OCI-LY7 (cell line): Measurements from ENCODE around the gene PRDM1. TPM values are rescaled to one million over a fixed set of nuclear protein-coding genes. Genes with fewer than 3 reads are reported as not detected.

ENCODE experiments used
- BruUV-seq: library from RNA; stranded (reverse); fragments of 400-500 nt; replicated peaks from 2 replicates; lab custom pipeline; 2021; lab: Mats Ljungman, UMichigan
- CTCF ChIA-PET: fragments of 300-600 bp; sonication (Branson Sonifier 250); formaldehyde crosslinking; loops from one replicate; lab custom pipeline; 2022; ENCODE audit warnings: antibody characterized with exemption; ENCODE audit not compliant: unreplicated experiment; lab: Charles Lee
- POLR2A ChIA-PET: fragments of 300-600 bp; sonication (Branson Sonifier 250); formaldehyde crosslinking; loops from one replicate; lab custom pipeline; 2022; ENCODE audit warnings: antibody characterized with exemption; lab: Charles Lee
- DNase-seq: peaks from one replicate; pipeline ENCODE4 v3.0.0-alpha.2; 2015; ENCODE audit warnings: low spot score
- H2AFZ ChIP-seq: fragments of 200-600 bp; sonication (generic), shearing (Covaris generic); 2 replicates; pipeline ENCODE4 v1.6.1; 2014; ENCODE audit warnings: mild to moderate bottlenecking, antibody characterized with exemption, low read length, moderate library complexity
- H3K27ac ChIP-seq: fragments of 200-600 bp; sonication (generic); 2 replicates; pipeline ENCODE4 v1.5.1; 2014; ENCODE audit warnings: mixed run types, low read depth, mild to moderate bottlenecking, moderate library complexity, low read length, inconsistent platforms; ENCODE audit not compliant: poor library complexity, severe bottlenecking
- H3K36me3 ChIP-seq: fragments of 200-600 bp; sonication (generic); 2 replicates; pipeline ENCODE4 v1.6.1; 2014; ENCODE audit warnings: mild to moderate bottlenecking, antibody characterized with exemption, low read length, moderate library complexity, mixed read lengths; ENCODE audit not compliant: insufficient read depth
- H3K4me1 ChIP-seq: fragments of 200-600 bp; sonication (generic); 2 replicates; pipeline ENCODE4 v1.5.1; 2014; ENCODE audit warnings: mild to moderate bottlenecking, low read length; ENCODE audit not compliant: insufficient read depth, poor library complexity, severe bottlenecking
- H3K4me2 ChIP-seq: fragments of 200-600 bp; sonication (generic); 2 replicates; pipeline ENCODE4 v1.6.1; 2014; ENCODE audit warnings: mild to moderate bottlenecking, low read length
- H3K4me3 ChIP-seq: fragments of 200-600 bp; sonication (generic); 2 replicates; pipeline ENCODE4 v1.5.1; 2014; ENCODE audit warnings: mild to moderate bottlenecking, low read depth, low read length; ENCODE audit not compliant: poor library complexity, severe bottlenecking
- H3K79me2 ChIP-seq: fragments of 200-600 bp; sonication (generic); 2 replicates; pipeline ENCODE4 v1.6.1; 2016; ENCODE audit warnings: low read depth, mild to moderate bottlenecking, low read length, moderate library complexity, mixed read lengths; ENCODE audit not compliant: insufficient read depth
- H3K9me2 ChIP-seq: fragments of 200-600 bp; sonication (generic); 2 replicates; pipeline ENCODE4 v1.6.1; 2016; ENCODE audit warnings: mild to moderate bottlenecking, low read length, mixed read lengths; ENCODE audit not compliant: insufficient read depth
- H3K9me3 ChIP-seq: fragments of 200-600 bp; sonication (generic); 2 replicates; pipeline ENCODE4 v1.6.1; 2014; ENCODE audit warnings: mild to moderate bottlenecking, mixed run types, low read length, mixed read lengths
- H4K20me1 ChIP-seq: fragments of 200-600 bp; sonication (generic); 2 replicates; pipeline ENCODE4 v1.6.1; 2014; ENCODE audit warnings: mild to moderate bottlenecking, antibody characterized with exemption, low read length, moderate library complexity, mixed read lengths; ENCODE audit not compliant: insufficient read depth
- CTCF ChIP-seq: fragments of 200-600 bp; sonication (generic); conservative IDR thresholded peaks from 2 replicates; pipeline ENCODE4 v1.5.1; 2014; ENCODE audit warnings: mild to moderate bottlenecking, antibody characterized with exemption, low read length, moderate library complexity, mixed read lengths
- EZH2phosphoT487 ChIP-seq: fragments of 200-600 bp; sonication (generic); IDR thresholded peaks from 2 replicates; pipeline ENCODE4 v1.6.1; 2018; ENCODE audit warnings: low read depth, borderline replicate concordance, mild to moderate bottlenecking, mixed run types, antibody characterized with exemption, low read length, moderate library complexity, mixed read lengths
- intact Hi-C: fragments of 100-400 bp; cut with micrococcal nuclease; formaldehyde crosslinking; loops from one replicate; pipeline ENCODE4 v1.10.0; 2022; ENCODE audit not compliant: unreplicated experiment
- total RNA-seq, 2 experiments: library from RNA; depleted of rRNA in 1 of 2; stranded (reverse); fragments of >200 nt in 1 of 2; shearing (Covaris generic) in 1 of 2; gene quantifications; 2 replicates each; pipeline ENCODE4 v1.2.3, GENCODE V29; 2014 to 2022

The PRDM1 gene
- total RNA-seq, 2 experiments from 2014 or later, result 1.5 to 3.3 TPM

DNA sequence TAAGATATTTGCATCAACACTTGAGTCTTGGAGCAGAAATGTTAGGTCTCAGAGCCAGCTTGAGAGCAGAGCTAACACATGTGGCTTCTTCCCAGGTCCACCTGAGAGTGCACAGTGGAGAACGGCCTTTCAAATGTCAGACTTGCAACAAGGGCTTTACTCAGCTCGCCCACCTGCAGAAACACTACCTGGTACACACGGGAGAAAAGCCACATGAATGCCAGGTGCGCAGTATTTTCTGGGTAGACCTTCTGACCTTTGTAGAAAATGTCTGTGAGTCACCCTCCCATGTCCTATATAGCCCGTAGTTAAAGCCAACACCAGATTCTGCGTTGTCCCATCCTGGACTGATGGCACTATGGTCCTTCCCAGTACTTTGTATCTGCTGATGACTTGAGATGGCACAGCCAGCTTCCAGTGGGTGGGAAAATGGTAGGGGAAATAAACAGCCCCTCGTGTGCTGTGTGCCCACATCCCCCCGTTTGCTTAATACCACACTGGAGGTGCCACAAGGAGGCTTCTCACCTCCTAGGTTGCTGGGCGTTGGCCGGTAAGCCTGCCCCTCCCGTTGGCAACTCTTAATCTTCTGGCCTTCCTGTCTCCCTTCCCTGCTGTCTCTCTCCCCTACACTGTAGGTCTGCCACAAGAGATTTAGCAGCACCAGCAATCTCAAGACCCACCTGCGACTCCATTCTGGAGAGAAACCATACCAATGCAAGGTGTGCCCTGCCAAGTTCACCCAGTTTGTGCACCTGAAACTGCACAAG is 20.3 kb downstream of the PRDM1 start:
- Histone ChIP-seq H3K9me2 (no peaks in the 10 kb centered on the region), H3K9me3 (no peaks in the 10 kb centered on the region), H3K4me2 (no peak overlapping the region), H4K20me1 (no peaks in the 10 kb centered on the region), H2AFZ (no peak overlapping the region), H3K36me3 (no peaks in the 10 kb centered on the region), H3K27ac (no peak overlapping the region), H3K79me2 (no peaks in the 10 kb centered on the region), H3K4me1 (peaks cover 8% of the 10 kb centered on the region), H3K4me3 (no peak overlapping the region)
- no peak for TF ChIP-seq EZH2phosphoT487
- no peak for TF ChIP-seq CTCF
- POLR2A ChIA-PET, result interaction anchor here (0.8 to 1.2 kb wide), 2 partner anchors 58 to 104 kb away, joined by 3 to 5 read pairs; no protein-coding TSS in a partner anchor
- CTCF ChIA-PET, result no interaction called here
- no peak for DNase-seq
- BruUV-seq, result no TSS peak
- intact Hi-C loops, result no loop called here

- intact Hi-C loops, result no loop called here
- POLR2A ChIA-PET, result interaction anchor here (0.6 kb wide), 1 partner anchor 22 kb away, joined by 4 read pairs; no protein-coding TSS in a partner anchor
- H3K4me2 ChIP-seq, result no peak overlapping the region
- H4K20me1 ChIP-seq, result no peaks in the 10 kb centered on the region
- CTCF ChIA-PET, result no interaction called here
- no TSS peak for BruUV-seq
- no peaks in the 10 kb centered on the region for H3K36me3 ChIP-seq
- no peaks in the 10 kb centered on the region for H3K9me2 ChIP-seq
- H3K4me3 ChIP-seq, result no peak overlapping the region
- no peak overlapping the region for H3K27ac ChIP-seq
- H3K9me3 ChIP-seq, result no peaks in the 10 kb centered on the region
- TF ChIP-seq EZH2phosphoT487, result no peak
- TF ChIP-seq CTCF, result no peak
- no peak overlapping the region for H2AFZ ChIP-seq
- DNase-seq, result no peak
- H3K4me1 ChIP-seq, result peaks cover 8% of the 10 kb centered on the region
- no peaks in the 10 kb centered on the region for H3K79me2 ChIP-seq
Measured at GRCh38 chr6:106107043-106107613, 21.0 kb downstream of the PRDM1 start.

DNA sequence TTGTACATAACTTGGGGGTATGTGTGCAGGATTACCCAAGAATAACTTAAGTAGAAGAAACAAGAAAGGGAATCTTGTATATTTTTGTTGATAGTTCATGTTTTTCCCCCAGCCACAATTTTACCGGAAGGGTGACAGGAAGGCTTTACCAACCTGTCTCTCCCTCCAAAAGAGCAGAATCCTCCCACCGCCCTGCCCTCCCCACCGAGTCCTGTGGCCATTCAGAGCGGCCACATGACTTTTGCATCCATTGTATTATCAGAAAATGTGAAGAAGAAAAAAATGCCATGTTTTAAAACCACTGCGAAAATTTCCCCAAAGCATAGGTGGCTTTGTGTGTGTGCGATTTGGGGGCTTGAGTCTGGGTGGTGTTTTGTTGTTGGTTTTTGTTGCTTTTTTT is 22.0 kb downstream of the PRDM1 start:
- intact Hi-C loops, result no loop called here
- no TSS peak for BruUV-seq
- Histone ChIP-seq H4K20me1 (no peaks in the 10 kb centered on the region), H3K9me3 (no peaks in the 10 kb centered on the region), H3K4me1 (peaks cover 8% of the 10 kb centered on the region), H3K27ac (no peak overlapping the region), H3K4me2 (no peak overlapping the region), H3K9me2 (no peaks in the 10 kb centered on the region), H3K36me3 (no peaks in the 10 kb centered on the region), H3K4me3 (no peak overlapping the region), H3K79me2 (no peaks in the 10 kb centered on the region), H2AFZ (no peak overlapping the region)
- ChIA-PET CTCF (no interaction called here), POLR2A (no interaction called here)
- no peak for DNase-seq
- no peak for TF ChIP-seq CTCF
- TF ChIP-seq EZH2phosphoT487, result no peak
